ENCODE data around the gene MYO1C. TPM values are rescaled to one million over a fixed set of nuclear protein-coding genes. Genes with fewer than 3 reads are reported as not detected.
"Not testable (repeated sequence)": the region's sequence is repeated elsewhere in the genome, so short reads cannot be mapped to it uniquely, and the experiment has no call there.

MYO1C gene
- total and polyA plus RNA-seq, 9 of the 15 experiments (the other 6 are each of a cell fraction or from before 2014, with no cell fraction given): 0.46 to 32.5 (median 11.6) TPM

DNA sequence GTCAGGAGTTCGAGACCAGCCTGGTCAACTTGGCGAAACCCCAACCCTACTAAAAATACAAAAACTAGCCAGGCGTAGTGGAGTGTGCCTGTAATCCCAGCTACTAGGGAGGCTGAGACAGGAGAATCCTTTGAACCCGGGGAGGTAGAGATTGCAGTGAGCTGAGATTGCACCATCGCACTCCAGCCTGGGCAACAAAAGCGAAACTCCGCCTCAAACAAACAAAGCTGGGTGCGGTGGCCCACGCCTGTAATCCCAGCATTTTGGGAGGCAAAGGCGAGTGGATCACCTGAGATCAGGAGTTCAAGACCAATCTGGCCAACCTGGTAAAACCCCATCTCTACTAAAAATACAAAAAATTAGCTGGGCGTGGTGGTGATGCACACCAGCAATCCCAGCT is 38.8 kb downstream of the MYO1C start:
- H3K9ac ChIP-seq (ENCODE audit: insufficient read depth in 1 of 2, low read depth in 2 of 2, low read length in 2 of 2); CTCF ChIA-PET (ENCODE audit: low intra/inter-chr PET ratio); H3K27me3 ChIP-seq (ENCODE audit: control insufficient read depth in 2 of 2, insufficient read depth in 2 of 2, low read length in 2 of 2); DNase-seq (ENCODE audit: extremely low read depth in 1 of 4, low spot score in 3 of 4); H2AFZ ChIP-seq (ENCODE audit: low read depth, low read length); H3K4me2 ChIP-seq (ENCODE audit: insufficient read depth, low read length); FAIRE-seq; H3K27ac ChIP-seq (ENCODE audit: extremely low read depth, low read depth, low read length); H3K9me1 ChIP-seq (ENCODE audit: control insufficient read depth, insufficient read depth, low read length); H3K4me3 ChIP-seq; in situ Hi-C loops (cut with MboI); ATAC-seq; BruUV-seq (replicated peaks); H3K9me3 ChIP-seq (replicated peaks; ENCODE audit: control insufficient read depth, insufficient read depth, low read depth, low read length): not testable (repeated sequence)
- Histone ChIP-seq H4K20me1 (replicated peaks; ENCODE audit: control insufficient read depth, insufficient read depth, low read length) (peaks cover 17% of the 10 kb centered on the region), H3K79me2 (ENCODE audit: control insufficient read depth, insufficient read depth, low read length) (peaks cover 72% of the 10 kb centered on the region), H3K36me3 (ENCODE audit: control insufficient read depth, insufficient read depth, low read length) (peaks cover 32% of the 10 kb centered on the region; the same call in 2 of the 3 replicates), H3K4me1 (replicated peaks in 1 of 2; ENCODE audit: control insufficient read depth in 2 of 2, insufficient read depth in 2 of 2, low read length in 2 of 2) (peaks cover 13 to 20% of the 10 kb centered on the region in 2 experiments)
- TF ChIP-seq KDM1A (IDR thresholded peaks at IDR 0.05): 0 out of 4 replicates have a peak, but pooled peaks of 1 of the 2 experiments have one; percentile 33
- WGBS (ENCODE audit: insufficient coverage, low coverage, missing lambda C conversion rate): 85% methylated on average over 10 of the region's 11 CpGs
- intact Hi-C loops (cut with micrococcal nuclease): loop anchor here (2.0 to 10.0 kb wide), 2 partner anchors 61 to 89 kb away; partner anchors contain the start of gene INPP5K
- POLR2A ChIA-PET: interaction anchor here (0.7 to 1.1 kb wide), 3 partner anchors 8 to 62 kb away, joined by 3 read pairs; partner anchors contain the start of gene INPP5K

DNA sequence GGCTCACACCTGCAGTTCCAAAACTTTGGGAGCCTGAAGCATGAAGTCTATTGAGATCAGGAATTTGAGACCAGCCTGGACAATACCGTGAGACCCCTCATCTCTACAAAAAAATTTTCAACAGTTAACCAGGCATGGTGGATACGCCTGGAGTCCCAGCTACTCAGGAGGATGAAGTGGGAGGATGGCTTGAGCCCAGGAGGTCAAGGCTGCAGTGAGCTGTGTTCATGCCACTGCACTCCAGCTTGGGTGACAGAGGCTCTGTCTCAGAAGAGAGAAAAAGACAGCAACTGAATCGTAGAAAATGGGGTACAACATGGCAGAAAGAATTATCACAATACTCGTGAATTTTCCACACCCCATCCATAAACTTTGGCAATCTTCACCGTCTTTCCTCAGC is 39.6 kb downstream of the MYO1C start:
- Histone ChIP-seq H3K4me2 (ENCODE audit: insufficient read depth, low read length) (no peak overlapping the region), H3K36me3 (ENCODE audit: control insufficient read depth, insufficient read depth, low read length) (peaks cover 36% of the 10 kb centered on the region; the same call in 2 of the 3 replicates), H3K79me2 (ENCODE audit: control insufficient read depth, insufficient read depth, low read length) (peaks cover 80% of the 10 kb centered on the region), H3K27ac (ENCODE audit: extremely low read depth, low read depth, low read length) (no peak overlapping the region), H3K9me1 (ENCODE audit: control insufficient read depth, insufficient read depth, low read length) (no peaks in the 10 kb centered on the region), H3K27me3 (ENCODE audit: control insufficient read depth in 2 of 2, insufficient read depth in 2 of 2, low read length in 2 of 2) (no peaks in the 10 kb centered on the region), H2AFZ (ENCODE audit: low read depth, low read length) (no peak overlapping the region), H4K20me1 (replicated peaks; ENCODE audit: control insufficient read depth, insufficient read depth, low read length) (peaks cover 17% of the 10 kb centered on the region), H3K4me3 (no peak overlapping the region), H3K9ac (ENCODE audit: insufficient read depth in 1 of 2, low read depth in 2 of 2, low read length in 2 of 2) (no peak overlapping the region), H3K9me3 (replicated peaks; ENCODE audit: control insufficient read depth, insufficient read depth, low read depth, low read length) (no peaks in the 10 kb centered on the region), H3K4me1 (replicated peaks in 1 of 2; ENCODE audit: control insufficient read depth in 2 of 2, insufficient read depth in 2 of 2, low read length in 2 of 2) (peaks cover 13 to 20% of the 10 kb centered on the region in 2 experiments)
- no TSS peak for BruUV-seq (replicated peaks)
- ChIA-PET POLR2A (interaction anchor here (1.1 kb wide), 1 partner anchor 34 kb away, joined by 3 read pairs; no protein-coding TSS in a partner anchor), CTCF (ENCODE audit: low intra/inter-chr PET ratio) (no interaction called here)
- ATAC-seq (no peak), FAIRE-seq (no peak), DNase-seq (ENCODE audit: extremely low read depth in 1 of 4, low spot score in 3 of 4) (no peak)
- in situ Hi-C loops (cut with MboI) (no loop called here), intact Hi-C loops (cut with micrococcal nuclease) (loop anchor here (10.0 kb wide), 1 partner anchor 62 kb away; the partner anchor contains the start of gene INPP5K)
- TF ChIP-seq TCF7L2 (IDR thresholded peaks at IDR 0.05; ENCODE audit: low read depth, low read length): no peak
- no peak for TF ChIP-seq ZNF644 (tag; IDR thresholded peaks at IDR 0.05; ENCODE audit: low read depth)
- no peak for TF ChIP-seq LARP7 (IDR thresholded peaks at IDR 0.05)
- no peak for TF ChIP-seq ELF1 (tag; IDR thresholded peaks at IDR 0.05)
- no peak for TF ChIP-seq ADNP (tag; IDR thresholded peaks at IDR 0.05)
- TF ChIP-seq ZNF197 (CRISPR knock-in tag; IDR thresholded peaks at IDR 0.05; ENCODE audit: low read depth): no peak
- TF ChIP-seq, protein P1, sequence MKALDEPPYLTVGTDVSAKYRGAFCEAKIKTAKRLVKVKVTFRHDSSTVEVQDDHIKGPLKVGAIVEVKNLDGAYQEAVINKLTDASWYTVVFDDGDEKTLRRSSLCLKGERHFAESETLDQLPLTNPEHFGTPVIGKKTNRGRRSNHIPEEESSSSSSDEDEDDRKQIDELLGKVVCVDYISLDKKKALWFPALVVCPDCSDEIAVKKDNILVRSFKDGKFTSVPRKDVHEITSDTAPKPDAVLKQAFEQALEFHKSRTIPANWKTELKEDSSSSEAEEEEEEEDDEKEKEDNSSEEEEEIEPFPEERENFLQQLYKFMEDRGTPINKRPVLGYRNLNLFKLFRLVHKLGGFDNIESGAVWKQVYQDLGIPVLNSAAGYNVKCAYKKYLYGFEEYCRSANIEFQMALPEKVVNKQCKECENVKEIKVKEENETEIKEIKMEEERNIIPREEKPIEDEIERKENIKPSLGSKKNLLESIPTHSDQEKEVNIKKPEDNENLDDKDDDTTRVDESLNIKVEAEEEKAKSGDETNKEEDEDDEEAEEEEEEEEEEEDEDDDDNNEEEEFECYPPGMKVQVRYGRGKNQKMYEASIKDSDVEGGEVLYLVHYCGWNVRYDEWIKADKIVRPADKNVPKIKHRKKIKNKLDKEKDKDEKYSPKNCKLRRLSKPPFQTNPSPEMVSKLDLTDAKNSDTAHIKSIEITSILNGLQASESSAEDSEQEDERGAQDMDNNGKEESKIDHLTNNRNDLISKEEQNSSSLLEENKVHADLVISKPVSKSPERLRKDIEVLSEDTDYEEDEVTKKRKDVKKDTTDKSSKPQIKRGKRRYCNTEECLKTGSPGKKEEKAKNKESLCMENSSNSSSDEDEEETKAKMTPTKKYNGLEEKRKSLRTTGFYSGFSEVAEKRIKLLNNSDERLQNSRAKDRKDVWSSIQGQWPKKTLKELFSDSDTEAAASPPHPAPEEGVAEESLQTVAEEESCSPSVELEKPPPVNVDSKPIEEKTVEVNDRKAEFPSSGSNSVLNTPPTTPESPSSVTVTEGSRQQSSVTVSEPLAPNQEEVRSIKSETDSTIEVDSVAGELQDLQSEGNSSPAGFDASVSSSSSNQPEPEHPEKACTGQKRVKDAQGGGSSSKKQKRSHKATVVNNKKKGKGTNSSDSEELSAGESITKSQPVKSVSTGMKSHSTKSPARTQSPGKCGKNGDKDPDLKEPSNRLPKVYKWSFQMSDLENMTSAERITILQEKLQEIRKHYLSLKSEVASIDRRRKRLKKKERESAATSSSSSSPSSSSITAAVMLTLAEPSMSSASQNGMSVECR (CRISPR knock-in tag; IDR thresholded peaks at IDR 0.05): no peak
- 46% methylated on average over 3 of the region's 5 CpGs for WGBS (ENCODE audit: insufficient coverage, low coverage, missing lambda C conversion rate)
